K562 (cell line): Measurements from ENCODE around the gene ASB4. TPM values are rescaled to one million over a fixed set of nuclear protein-coding genes. Genes with fewer than 3 reads are reported as not detected.

ENCODE experiments used
- CBX1 ChIP-seq: sonication (generic); IDR thresholded peaks from 2 replicates; pipeline ENCODE4 v1.6.1; 2016; ENCODE audit warnings: antibody characterized with exemption, low read depth, mild to moderate bottlenecking
- COPS2 ChIP-seq: fragments of 450-650 bp; conservative IDR thresholded peaks from 2 replicates; pipeline ENCODE4 v1.6.1; 2016; ENCODE audit warnings: mild to moderate bottlenecking, moderate library complexity
- CREM ChIP-seq: IDR thresholded peaks from 2 replicates; pipeline ENCODE4 v1.6.1; 2014; ENCODE audit warnings: antibody characterized with exemption, low read depth
- EHMT2 ChIP-seq: fragments of 450-650 bp; IDR thresholded peaks from 2 replicates; pipeline ENCODE4 v1.6.1; 2018; ENCODE audit warnings: antibody characterized with exemption
- EP300 ChIP-seq: IDR thresholded peaks from 2 replicates; pipeline ENCODE4 v1.6.1; 2012; ENCODE audit warnings: low read length, improper control_type of control experiment
- ESRRB ChIP-seq: fragments of 250-450 bp; sonication (Bioruptor Pico); IDR thresholded peaks from 2 replicates; pipeline ENCODE4 v1.5.0; 2020; ENCODE audit warnings: mild to moderate bottlenecking, moderate library complexity, borderline replicate concordance
- ETS1 ChIP-seq: conservative IDR thresholded peaks from 2 replicates; pipeline ENCODE4 v1.6.1; 2011; ENCODE audit warnings: low read depth, mild to moderate bottlenecking, low read length; ENCODE audit not compliant: control insufficient read depth
- HDAC6 ChIP-seq: IDR thresholded peaks from 2 replicates; pipeline ENCODE4 v1.6.1; 2012; ENCODE audit warnings: low read depth, mild to moderate bottlenecking, control low read depth, inconsistent platforms, low read length, moderate library complexity
- LCOR ChIP-seq: sonication (generic); formaldehyde crosslinking; IDR thresholded peaks from 2 replicates; pipeline ENCODE4 v1.8.0; 2022; ENCODE audit warnings: mild to moderate bottlenecking, missing genetic modification reagents
- MAFK ChIP-seq: IDR thresholded peaks from 2 replicates; pipeline ENCODE4 v1.6.1; 2011; ENCODE audit warnings: low read length, improper control_type of control experiment
- MED1 ChIP-seq: sonication (generic); formaldehyde crosslinking; IDR thresholded peaks from 2 replicates; pipeline ENCODE4 v1.8.1; 2023; ENCODE audit warnings: missing genetic modification reagents, borderline replicate concordance
- MIER1 ChIP-seq: fragments of 450-650 bp; IDR thresholded peaks from 2 replicates; pipeline ENCODE4 v1.6.1; 2016; ENCODE audit warnings: antibody characterized with exemption, mild to moderate bottlenecking, low read depth
- MTA2 ChIP-seq: fragments of 450-650 bp; IDR thresholded peaks from 2 replicates; pipeline ENCODE4 v1.6.1; 2016; ENCODE audit warnings: low read depth
- NBN ChIP-seq: fragments of 450-650 bp; IDR thresholded peaks from 2 replicates; pipeline ENCODE4 v1.6.1; 2016; ENCODE audit warnings: low read depth, mild to moderate bottlenecking
- NFXL1 ChIP-seq: fragments of 450-650 bp; formaldehyde crosslinking; IDR thresholded peaks from 2 replicates; pipeline ENCODE4 v1.4.0; 2021; ENCODE audit warnings: mild to moderate bottlenecking
- PCBP1 ChIP-seq: fragments of 200-400 bp; formaldehyde crosslinking; IDR thresholded peaks from 2 replicates; pipeline ENCODE4 v1.6.1; 2018; ENCODE audit warnings: mild to moderate bottlenecking, low read depth, low read length; ENCODE audit not compliant: poor library complexity, severe bottlenecking
- POLR2G ChIP-seq: fragments of 200-400 bp; formaldehyde crosslinking; IDR thresholded peaks from 2 replicates; pipeline ENCODE4 v1.6.1; 2017; ENCODE audit warnings: low read depth, mild to moderate bottlenecking, antibody characterized with exemption, low read length, moderate library complexity
- RAD21 ChIP-seq, 2 experiments: fragments of 250-450 bp in 1 of 2; fragments of 450-650 bp in 1 of 2; sonication (Bioruptor Pico) in 1 of 2; formaldehyde crosslinking in 1 of 2; IDR thresholded peaks in 1 of 2; conservative IDR thresholded peaks in 1 of 2; 2 replicates each; pipeline versions ENCODE4 v1.4.0 to v1.8.0; 2020 to 2022; ENCODE audit warnings: mild to moderate bottlenecking in 2 of 2, moderate library complexity in 1 of 2
- SLC30A9 ChIP-seq: fragments of 250-450 bp; sonication (Bioruptor Pico); IDR thresholded peaks from 2 replicates; pipeline ENCODE4 v1.8.0; 2022; ENCODE audit warnings: mild to moderate bottlenecking, moderate library complexity
- STAT5B ChIP-seq: fragments of 250-450 bp; sonication (Bioruptor Pico); IDR thresholded peaks from 2 replicates; pipeline ENCODE4 v1.8.0; 2021; ENCODE audit warnings: mild to moderate bottlenecking, inconsistent platforms
- TBL1XR1 ChIP-seq, 2 experiments: IDR thresholded peaks; 2 replicates each; pipeline ENCODE4 v1.6.1; 2012; ENCODE audit warnings: improper control_type of control experiment in 2 of 2, low read length in 2 of 2, mild to moderate bottlenecking in 1 of 2
- TCF3 ChIP-seq: sonication (generic); formaldehyde crosslinking; IDR thresholded peaks from 2 replicates; pipeline ENCODE4 v1.4.0; 2020; ENCODE audit warnings: mild to moderate bottlenecking, missing genetic modification reagents
- TGIF2 ChIP-seq: sonication (generic); formaldehyde crosslinking; IDR thresholded peaks from 2 replicates; pipeline ENCODE4 v1.8.1; 2022; ENCODE audit warnings: mild to moderate bottlenecking, missing genetic modification reagents, moderate library complexity
- VEZF1 ChIP-seq: fragments of 200-800 bp; sonication (Bioruptor generic); IDR thresholded peaks from 2 replicates; pipeline ENCODE4 v1.6.1; 2017; ENCODE audit warnings: missing genetic modification characterization, missing compliant biosample characterization
- YBX1 ChIP-seq: fragments of 450-650 bp; IDR thresholded peaks from 2 replicates; pipeline ENCODE4 v1.7.1; 2016; ENCODE audit warnings: mild to moderate bottlenecking
- ZNF124 ChIP-seq: sonication (generic); formaldehyde crosslinking; IDR thresholded peaks from 2 replicates; pipeline ENCODE4 v1.8.1; 2022; ENCODE audit warnings: missing genetic modification reagents
- ZNF354B ChIP-seq: fragments of 250-450 bp; sonication (Bioruptor Pico); IDR thresholded peaks from 2 replicates; pipeline ENCODE4 v1.4.0; 2020
- ZNF436 ChIP-seq: fragments of 250-450, 450-650 bp; sonication (Bioruptor Pico); formaldehyde crosslinking; IDR thresholded peaks from 2 replicates; pipeline ENCODE4 v1.7.0; 2020; ENCODE audit warnings: mild to moderate bottlenecking
- polyA plus RNA-seq, 8 experiments: library from polyadenylated mRNA; depleted of rRNA in 4 of 8; stranded (reverse) in 5 of 8; unstranded in 3 of 8; fragments of >200 nt; fragmentation: Nextera tagmentation in 2 of 8; fragmentation: Illumina TruSeq in 1 of 8; extraction: Ambion mirVana in 2 of 8; extraction: Trizol in 1 of 8; gene quantifications; 2 replicates each; pipeline versions ENCODE4 v1.2.1 to v1.2.3, GENCODE V29; 2011 to 2014; ENCODE audit warnings: inconsistent platforms in 1 of 8, missing spikeins in 1 of 8
- total RNA-seq, 7 experiments: library from RNA; depleted of rRNA in 6 of 7; stranded (reverse); fragments of >200 nt in 6 of 7; fragmentation: Illumina TruSeq in 2 of 7; extraction: Trizol in 2 of 7; gene quantifications; 2 replicates each; pipeline versions ENCODE4 v1.2.1 to v1.2.3, GENCODE V29; 2011 to 2021; ENCODE audit warnings: low replicate concordance in 1 of 7

Gene ASB4
- total and polyA plus RNA-seq, 9 of the 15 experiments (the other 6 are each of a cell fraction or from before 2014, with no cell fraction given) = 0.03 to 0.07 TPM; not detected in 7

- TF ChIP-seq MIER1 (no peak), ZNF436 (CRISPR knock-in tag) (no peak), ETS1 (no peak), COPS2 (no peak), NBN (no peak), ZNF124 (no peak), CBX1 (no peak), MTA2 (peak; percentile 62; the same call in 1 of the 2 replicates), POLR2G (no peak), STAT5B (no peak), RAD21 (CRISPR knock-in tag; conservative IDR thresholded peaks at IDR 0.05 in 1 of 2, IDR thresholded peaks at IDR 0.05 in 1 of 2) (no peak), PCBP1 (no peak), MAFK (no peak), ESRRB (CRISPR knock-in tag) (no peak), EP300 (peak; percentile 40; the same call in 1 of the 2 replicates), TCF3 (CRISPR knock-in tag) (peak; percentile 76), YBX1 (no peak), SLC30A9 (no peak), EHMT2 (peak; percentile 83; the same call in 1 of the 2 replicates), HDAC6 (no peak), NFXL1 (CRISPR knock-in tag) (no peak), TBL1XR1 (IDR thresholded peaks at IDR 0.05; ENCODE audit: low read length in 2 of 2) (0 out of 4 replicates have a peak, but pooled peaks of 1 of the 2 experiments have one; percentile 17), ZNF354B (CRISPR knock-in tag) (no peak), VEZF1 (CRISPR knock-in tag) (peak; percentile 25; the same call in 1 of the 2 replicates), LCOR (CRISPR knock-in tag) (peak; percentile 55; the same call in 1 of the 2 replicates), TGIF2 (CRISPR knock-in tag) (no peak), CREM (peak; percentile 54; the same call in 1 of the 2 replicates), MED1 (no peak)
Observed at GRCh38 chr7:95549818-95550529, 64.2 kb downstream of the ASB4 start (continued).
